HG02623 (cell line): ENCODE measurements around the gene DLGAP3.
"Not testable (repeated sequence)": the region's sequence is repeated elsewhere in the genome, so short reads cannot be mapped to it uniquely, and the experiment has no call there.

Source experiments
- ATAC-seq: cut with Tn5 transposase; IDR thresholded peaks from one replicate; pipeline ENCODE4 v1.9.1; 2021; ENCODE audit warnings: moderate library complexity; ENCODE audit not compliant: unreplicated experiment

The DLGAP3 gene, protein sequence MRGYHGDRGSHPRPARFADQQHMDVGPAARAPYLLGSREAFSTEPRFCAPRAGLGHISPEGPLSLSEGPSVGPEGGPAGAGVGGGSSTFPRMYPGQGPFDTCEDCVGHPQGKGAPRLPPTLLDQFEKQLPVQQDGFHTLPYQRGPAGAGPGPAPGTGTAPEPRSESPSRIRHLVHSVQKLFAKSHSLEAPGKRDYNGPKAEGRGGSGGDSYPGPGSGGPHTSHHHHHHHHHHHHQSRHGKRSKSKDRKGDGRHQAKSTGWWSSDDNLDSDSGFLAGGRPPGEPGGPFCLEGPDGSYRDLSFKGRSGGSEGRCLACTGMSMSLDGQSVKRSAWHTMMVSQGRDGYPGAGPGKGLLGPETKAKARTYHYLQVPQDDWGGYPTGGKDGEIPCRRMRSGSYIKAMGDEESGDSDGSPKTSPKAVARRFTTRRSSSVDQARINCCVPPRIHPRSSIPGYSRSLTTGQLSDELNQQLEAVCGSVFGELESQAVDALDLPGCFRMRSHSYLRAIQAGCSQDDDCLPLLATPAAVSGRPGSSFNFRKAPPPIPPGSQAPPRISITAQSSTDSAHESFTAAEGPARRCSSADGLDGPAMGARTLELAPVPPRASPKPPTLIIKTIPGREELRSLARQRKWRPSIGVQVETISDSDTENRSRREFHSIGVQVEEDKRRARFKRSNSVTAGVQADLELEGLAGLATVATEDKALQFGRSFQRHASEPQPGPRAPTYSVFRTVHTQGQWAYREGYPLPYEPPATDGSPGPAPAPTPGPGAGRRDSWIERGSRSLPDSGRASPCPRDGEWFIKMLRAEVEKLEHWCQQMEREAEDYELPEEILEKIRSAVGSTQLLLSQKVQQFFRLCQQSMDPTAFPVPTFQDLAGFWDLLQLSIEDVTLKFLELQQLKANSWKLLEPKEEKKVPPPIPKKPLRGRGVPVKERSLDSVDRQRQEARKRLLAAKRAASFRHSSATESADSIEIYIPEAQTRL

DNA sequence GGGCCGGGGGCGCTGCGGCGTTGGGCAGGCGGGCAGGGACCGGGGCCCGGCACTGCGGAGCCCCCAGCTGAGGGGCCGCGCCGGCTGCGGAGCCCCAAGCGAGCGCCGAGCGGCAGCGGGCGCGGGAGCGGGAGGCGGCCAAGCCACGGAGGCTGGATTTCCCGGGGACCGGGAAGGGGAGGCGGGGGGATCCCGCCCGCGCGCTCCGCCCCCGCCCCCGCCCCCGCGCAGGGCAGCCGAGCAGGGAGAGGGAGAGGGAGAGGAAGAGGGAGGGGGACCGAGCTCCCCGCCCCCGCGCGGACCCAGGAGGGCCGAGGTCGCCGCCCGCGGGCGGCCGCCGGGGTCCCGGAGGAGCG lies at the start of gene DLGAP3:
DLGAP3 (minus strand) TSS at position 154 of the 356 bp plus-strand sequence. CDS start 24,267 bp downstream, outside the sequence.
- no peak for ATAC-seq

DNA sequence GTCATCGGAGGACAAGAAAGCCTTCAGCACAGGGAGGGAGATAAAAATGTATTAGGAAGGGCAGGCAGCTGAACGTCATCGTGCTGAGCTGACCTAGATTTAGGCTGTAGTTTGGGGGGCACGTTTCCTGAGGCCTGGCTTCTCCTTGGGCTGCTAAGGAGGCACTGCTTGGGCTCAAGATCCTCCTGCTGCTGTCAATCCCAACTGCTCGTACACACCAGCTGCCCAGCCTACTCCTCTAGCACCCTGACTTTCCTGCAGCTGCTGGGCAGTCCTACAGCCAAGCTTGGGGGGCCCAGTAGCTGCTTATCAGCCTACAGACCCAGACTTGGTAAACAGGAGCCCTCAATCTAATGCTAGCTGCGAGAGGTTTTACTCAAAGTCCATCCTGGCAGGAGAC lies 49.5 kb upstream of the DLGAP3 start:
- ATAC-seq: no peak

DNA sequence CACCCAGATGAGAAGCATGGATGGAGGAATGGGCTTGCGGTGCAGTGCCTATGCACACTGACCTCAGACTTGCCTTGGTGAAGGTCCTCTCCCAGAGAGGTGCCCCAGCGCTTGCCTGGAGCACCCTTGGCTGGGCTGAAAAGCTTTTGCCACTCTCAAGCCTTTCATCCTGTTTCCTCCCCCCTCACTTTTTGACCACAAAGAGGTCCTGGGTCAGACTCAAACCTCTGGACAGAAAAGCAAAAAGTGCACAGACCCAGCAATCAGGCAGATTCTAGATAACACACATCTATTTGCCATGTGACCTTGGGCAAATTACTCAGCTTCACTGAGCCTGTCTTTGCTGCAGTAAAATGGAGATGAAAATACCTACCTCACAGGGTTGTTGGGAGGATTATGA lies 48.4 kb upstream of the DLGAP3 start:
- ATAC-seq: no peak

DNA sequence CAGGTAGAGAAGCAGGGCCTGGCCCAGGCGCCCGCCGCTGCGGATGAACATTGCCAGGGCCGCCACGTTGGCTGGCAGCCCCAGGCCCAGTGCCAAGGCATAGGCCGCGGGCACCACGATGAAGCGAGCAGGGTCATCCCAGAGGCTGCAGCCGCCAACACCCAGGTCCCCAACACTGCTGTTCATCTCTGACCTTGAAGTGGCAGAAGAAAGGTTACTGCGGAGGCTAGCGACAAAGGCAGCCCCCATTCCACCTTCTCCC lies 47.7 kb upstream of the DLGAP3 start:
- no peak for ATAC-seq

DNA sequence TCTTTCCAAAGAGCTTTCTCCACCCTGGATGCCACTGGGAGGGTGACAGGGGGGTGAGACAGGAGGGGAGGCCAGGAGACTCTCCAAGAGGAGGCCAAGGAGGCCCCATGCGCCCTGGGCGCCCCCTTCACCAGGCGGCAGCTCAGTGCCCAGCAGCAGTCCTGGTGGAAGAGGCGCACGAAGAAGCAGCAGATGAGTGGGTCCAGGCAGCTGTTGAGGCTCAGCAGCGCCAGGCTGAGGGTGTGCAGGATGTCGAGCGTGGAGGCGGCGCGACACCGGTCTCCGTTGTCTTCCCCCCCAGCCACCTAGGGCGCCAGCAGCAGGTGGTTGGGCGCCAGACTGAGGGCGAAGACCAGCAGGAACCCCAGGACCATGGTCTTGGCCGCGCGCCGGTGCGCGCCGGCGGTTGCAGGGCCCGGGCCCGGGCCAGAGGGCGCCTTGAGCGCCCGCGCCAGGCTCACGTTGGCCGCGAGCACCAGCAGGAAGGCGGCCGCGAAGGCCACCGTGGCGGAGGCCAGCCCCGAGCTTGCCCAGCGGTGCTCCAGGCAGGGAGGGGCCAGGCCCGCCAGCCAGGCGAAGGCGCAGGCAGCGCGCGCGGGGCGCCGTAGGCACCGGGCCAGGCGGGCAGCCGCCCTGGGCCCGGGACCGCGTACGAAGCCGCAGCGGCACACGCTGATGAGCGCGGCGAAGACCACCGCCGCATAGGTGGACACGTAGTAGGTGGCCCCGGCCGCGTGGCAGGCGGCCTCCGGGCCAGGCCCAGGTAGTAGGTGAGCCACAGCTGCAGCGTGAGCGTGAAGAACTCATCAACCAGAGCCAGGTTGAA lies 47.1 kb upstream of the DLGAP3 start:
- no peak for ATAC-seq

DNA sequence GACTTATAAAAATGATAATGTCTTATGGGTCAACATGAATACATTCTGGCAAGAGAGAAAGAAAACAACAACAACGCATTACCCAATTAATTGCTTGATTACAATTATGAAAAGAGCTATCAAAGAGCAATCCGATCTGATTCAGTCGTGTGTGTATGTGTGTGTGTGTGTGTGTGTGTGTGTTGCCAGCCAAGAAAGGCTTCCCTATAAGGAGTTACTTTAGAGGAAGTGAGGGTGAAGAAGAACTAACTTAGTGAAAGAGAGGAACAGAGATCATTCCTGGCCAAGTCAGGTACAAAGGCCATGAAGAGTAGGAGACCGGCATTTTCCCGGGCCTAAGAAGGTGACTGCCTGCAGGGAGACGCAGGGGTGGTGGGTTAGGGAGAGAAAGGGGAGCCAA lies 46.3 kb upstream of the DLGAP3 start:
- ATAC-seq: no peak

DNA sequence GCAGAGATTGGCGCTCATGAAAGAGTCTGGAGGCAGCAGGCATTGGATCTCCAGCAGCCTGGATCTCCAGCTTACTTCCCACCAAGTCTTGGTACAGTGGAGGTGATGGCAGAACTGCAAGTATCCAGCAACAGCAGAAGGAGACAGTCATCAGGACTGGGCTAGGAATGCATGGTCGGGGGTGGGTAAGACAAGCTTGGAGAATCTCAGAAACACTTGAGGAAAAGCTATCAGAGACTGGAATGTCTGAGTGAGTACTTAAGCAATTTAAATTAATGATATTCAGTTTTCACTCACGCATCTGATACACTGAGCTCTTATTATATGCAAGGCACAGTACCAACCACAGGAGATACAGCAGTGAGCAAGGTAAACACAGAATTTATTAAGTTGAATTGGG lies 45.9 kb upstream of the DLGAP3 start:
- no peak for ATAC-seq

DNA sequence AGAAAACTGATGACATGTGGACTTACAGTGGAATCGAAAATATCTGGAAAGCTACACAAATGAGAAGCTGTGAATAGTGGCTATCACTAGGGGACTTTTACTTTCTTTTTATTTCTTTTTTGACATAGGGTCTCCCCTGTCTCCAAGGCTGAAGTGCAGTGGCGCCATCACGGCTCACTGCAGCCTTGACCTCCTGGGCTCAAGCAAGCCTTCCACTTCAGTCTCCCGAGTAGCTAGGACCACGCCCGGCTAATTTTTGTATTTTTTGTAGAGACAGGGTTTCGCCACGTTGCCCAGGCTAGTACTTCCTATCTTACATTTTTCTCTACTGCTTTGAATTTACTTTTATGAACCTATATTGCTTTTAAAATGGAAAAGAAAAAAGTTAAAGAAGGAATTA lies 45.2 kb upstream of the DLGAP3 start:
- ATAC-seq: no peak

DNA sequence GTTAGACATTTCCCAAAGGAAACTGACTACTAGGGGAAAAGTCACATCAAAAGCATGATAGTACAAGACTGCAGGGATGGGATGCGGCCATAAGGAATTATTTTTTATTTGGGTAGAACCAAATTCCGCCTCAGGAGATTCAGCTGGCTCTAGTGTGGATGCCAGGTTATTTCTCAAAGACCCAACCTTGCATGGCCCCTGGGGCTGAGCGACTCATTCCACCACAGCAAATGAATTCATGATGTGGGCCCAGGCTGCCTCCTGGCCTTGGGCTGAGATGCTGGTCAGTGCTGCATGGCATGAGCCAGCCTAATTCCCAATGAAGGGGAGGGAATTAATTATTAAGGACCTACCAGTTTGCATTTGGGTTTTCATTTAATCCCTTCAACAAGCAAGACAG lies 43.9 kb upstream of the DLGAP3 start:
- no peak for ATAC-seq

DNA sequence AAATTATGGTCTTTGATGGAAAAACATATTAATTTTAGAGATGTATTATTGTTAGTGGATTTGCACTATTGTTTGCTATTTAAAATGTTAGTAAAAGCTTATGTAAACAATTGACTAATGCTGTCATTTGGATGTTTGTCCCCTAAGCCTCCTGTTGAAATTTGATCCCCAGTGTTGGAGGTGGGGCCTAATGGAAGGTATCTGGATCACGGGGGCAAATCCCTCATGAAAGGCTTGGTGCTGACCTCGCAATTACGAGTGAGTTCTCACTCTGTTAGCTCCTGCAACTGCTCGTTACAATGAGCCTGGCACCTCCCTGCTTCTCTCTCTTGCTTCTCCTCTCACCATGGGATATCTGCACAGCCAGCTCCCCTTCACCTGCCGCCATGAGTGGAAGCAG lies 41.4 kb upstream of the DLGAP3 start:
- ATAC-seq: no peak

DNA sequence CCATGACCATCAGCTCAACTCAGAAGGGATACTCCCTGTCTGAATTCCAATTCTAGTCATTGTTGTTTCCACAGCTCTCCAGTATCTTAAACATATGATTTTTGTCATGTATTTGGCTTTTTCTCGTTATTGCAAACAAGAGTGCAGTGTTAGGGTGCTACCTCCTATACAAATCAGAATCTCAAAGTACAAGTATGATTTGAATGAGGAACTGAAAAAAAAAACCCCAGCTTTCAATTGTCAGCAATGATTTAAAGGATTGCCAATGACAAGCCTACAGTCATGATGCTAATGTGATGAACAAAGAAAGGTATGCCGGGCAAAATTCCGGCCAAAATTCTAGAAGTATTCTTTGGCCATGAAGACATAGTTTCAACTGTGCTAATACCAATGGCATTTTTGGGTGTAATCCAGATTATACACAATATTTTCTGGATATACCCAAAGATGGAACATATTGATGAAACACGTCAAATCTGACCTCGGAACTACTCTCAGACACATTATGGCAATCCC lies 40.8 kb upstream of the DLGAP3 start:
- no peak for ATAC-seq

DNA sequence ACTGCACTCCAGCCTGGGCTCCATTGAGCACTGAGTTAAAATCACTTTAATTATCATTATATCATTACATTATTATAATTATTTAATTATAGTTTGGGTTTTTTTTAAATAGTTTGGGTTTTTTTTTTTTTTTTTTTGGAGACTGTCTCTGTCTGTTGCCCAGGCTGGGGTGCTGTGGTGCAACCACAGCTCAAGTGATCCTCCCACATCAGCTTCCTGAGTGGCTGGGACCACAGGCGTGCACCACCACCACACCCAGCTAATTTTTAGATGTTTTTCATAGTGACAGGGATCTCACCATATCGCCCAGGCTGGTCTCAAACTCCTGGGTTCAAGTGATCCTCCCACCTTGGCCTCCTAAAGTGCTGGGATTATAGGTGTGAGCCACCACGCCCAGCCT lies 38.8 kb upstream of the DLGAP3 start:
- not testable (repeated sequence) for ATAC-seq

DNA sequence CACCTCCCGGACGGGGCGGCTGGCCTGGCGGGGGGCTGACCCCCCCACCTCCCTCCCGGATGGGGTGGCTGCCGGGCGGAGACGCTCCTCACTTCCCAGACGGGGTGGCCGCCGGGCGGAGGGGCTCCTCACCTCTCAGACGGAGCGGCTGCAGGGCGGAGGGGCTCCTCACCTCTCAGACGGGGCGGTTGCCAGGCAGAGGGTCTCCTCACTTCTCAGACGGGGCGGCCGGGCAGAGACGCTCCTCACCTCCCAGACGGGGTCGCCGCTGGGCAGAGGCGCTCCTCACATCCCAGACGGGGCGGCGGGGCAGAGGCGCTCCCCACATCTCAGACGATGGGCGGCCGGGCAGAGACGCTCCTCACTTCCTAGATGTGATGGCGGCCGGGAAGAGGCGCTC lies 38.2 kb upstream of the DLGAP3 start:
- not testable (repeated sequence) for ATAC-seq

DNA sequence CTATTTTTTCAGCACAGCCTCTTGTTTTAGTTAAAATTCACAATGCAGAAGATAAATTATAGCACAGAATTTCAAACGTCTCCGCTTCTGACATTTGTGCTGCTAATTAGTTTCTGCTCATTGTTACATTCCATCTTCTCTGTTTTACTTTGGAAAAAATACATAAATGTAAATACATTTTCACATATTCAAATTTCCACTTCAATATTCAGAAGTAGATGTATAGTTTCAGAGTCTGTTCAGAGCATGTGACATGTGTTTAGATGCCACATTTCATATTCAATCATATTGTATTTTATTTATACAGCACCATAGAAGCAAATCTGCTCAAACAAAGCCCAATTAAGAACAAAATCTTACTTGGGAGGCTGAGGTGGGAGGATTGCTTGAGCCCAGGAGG lies 36.1 kb upstream of the DLGAP3 start:
- ATAC-seq: no peak

DNA sequence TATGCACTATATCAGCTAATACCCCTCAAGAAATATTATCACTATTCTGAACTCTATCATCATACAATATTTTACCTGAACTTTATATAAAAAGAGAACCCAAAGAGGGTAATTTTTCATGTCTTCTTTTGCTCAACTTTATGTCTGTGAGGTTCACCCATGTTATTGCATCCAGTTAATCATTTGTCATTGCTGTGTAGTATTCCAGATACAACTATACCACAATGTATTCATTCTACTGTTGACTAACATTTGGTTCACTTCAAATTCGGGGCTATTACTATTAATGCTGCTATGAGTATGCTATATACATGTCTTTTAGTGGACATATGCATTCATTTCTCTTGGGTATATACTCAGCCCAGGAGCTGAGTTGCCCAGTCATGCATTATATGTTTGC lies 21.0 kb upstream of the DLGAP3 start:
- no peak for ATAC-seq

DNA sequence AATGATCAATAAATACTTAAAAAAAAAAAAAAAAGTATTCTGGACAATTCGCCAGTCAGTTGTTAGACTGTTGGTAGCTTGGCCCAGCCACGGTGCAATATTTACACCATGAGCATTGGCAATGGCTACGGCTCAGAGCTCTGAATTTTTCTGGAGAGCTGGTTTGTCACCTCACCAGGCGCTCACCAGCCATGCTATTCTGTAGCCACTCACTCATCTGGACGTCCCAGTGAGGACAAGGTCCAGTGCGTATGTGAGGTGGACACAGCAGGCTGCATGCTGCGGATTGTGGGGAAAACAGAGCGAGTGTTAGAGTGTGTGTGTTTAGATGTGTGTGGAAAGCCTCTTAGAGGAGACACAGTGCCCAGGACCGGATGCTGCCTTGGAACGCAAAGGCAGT lies 19.3 kb upstream of the DLGAP3 start:
- not testable (repeated sequence) for ATAC-seq

DNA sequence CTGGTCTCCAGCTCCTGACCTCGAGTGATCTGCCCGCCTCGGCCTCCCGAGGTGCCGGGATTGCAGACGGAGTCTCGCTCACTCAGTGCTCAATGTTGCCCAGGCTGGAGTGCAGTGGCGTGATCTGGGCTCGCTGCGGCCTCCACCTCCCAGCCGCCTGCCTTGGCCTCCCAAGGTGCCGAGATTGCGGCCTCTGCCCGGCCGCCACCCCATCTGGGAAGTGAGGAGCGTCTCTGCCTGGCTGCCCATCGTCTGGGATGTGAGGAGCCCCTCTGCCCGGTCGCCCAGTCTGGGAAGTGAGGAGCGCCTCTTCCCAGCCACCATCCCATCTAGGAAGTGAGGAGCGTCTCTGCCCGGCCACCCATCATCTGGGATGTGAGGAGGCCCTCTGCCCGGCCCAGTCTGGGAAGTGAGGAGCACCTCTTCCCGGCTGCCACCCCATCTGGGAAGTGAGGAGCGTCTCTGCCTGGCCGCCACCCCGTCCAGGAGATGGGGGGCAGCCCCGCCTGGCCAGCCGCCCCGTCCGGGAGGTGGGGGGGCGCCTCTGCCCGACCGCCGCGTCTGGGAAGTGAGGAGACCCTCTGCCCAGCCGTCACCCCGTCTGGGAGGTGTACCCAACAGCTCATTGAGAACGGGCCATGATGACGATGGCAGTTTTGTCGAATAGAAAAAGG lies 18.3 kb upstream of the DLGAP3 start:
- ATAC-seq: not testable (repeated sequence)

DNA sequence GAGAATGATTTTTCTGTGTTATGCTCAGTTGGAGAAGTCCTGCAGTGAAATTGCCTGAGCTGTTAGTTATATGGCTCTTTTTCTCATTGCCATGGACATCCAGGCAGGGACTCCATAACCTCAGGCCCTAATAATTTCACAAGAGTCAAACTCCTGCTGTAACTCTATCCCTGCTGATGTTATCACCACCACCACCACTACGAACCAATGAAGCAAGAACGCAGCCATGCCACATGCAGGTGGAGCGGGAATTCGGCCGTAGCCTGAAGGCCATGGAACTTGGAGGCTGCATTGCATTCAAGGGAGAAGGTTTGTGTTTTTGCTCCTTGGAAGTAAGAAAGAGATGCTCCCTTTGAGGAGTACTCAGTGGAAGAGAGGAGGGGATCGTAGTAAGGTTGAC lies 16.8 kb upstream of the DLGAP3 start:
- no peak for ATAC-seq

DNA sequence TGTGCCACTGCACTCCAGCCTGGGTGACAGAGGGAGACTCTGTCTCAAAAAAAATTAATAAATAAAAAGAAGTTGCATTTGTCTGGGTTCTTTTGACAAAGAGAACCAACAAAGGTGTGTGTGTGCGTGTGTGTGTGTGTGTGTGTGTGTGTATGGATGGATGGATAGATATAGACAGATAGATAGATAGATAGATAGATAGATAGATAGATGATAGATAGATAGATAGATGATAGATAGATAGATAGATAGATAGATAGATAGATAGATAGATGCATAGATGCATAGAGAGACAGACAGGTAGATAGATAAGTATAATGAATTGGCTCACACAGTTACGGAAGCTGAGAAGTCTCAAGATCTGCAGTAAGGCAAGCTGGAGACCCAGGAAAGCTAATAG lies 12.3 kb upstream of the DLGAP3 start:
- not testable (repeated sequence) for ATAC-seq

DNA sequence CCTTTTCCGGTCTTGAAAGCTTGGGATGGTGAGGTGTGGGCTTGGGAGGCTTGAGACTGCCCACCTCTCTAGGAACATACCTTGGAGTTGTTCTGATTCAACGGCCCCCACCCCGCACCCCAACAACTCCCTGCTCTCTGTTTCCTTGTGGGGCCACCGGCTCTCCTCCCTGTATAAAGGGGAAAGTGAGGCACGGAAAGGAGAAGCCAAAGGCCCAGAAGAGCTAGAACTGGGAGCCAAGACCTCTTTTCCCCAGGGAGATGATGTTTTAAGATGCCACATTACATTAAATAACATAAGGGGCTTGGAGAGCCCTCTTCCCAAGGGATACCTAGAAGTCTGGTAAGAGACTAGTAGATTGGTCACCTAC lies 1.2 kb upstream of the DLGAP3 start:
- no peak for ATAC-seq
